AML-193 (cell line): ENCODE data around the gene MCAT.

Experiments used
- DNase-seq, 2 experiments: peaks; one replicate each; lab custom pipeline; 2025; lab: John Stamatoyannopoulos, UW

Gene MCAT

GRCh38 chr22:43173566-43173965 is 30.4 kb upstream of the MCAT start:
- no peak for DNase-seq

DNA sequence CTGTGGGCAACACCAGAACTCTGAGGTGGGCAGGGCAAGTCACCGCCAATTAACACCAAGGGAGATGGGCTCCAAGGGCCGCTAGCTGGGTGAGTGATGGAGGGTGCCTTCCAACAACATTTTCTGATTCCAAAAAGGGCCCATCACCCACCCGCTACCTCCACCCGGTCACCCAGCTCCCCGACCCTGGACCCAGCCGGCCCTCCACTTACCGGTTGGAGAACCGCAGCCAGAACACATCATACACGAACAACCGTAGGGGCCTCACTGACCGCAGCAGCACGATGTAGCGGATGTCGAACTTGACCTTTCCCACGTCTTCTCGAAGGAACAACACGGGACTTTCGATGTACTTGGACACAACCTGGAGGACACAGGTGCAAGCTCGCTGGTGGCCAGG is 29.0 kb upstream of the MCAT start:
- DNase-seq: no peak

GRCh38 chr22:43171607-43172006 is 28.4 kb upstream of the MCAT start:
- DNase-seq: no peak

DNA sequence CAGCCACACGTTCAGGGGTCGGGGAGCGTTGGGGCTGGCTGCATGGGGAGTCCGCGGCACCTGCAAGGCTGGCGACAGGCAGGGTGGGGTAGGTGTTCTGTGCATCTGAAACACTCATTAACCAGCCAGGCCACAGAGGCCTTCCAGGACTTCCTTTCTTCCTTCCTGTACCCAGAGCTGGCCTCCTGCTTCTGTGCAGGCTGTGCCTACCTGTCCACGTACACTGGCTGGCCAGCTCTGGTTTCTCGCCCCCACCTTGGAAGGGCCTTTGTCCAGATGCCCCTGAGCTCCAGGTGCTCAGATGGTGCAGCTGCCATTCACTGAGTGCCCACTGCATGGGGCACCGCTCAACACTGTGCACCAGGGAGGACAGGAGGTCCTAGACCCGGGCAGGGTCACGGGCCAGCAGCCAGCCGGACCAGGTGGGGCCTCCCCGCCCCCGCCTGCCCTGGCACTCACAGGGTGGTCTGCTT is 27.9 kb upstream of the MCAT start:
- no peak for DNase-seq

DNA sequence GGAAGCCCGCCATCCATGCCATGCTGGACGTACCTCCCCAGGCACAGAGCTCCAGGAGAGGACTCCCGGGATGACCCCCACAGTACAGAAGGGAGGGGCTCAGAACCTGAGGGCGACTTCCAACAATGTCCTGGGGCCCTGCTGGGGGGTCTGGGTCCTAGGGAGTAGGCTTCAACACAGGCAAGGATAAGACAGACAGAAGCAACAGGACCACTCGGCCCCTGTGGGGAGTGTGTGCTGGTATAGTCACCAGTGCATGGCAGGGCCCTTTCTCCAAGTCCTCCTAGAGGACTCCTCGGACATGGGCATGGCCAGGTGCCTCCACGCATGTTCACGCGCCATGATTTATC is 26.9 kb upstream of the MCAT start:
- DNase-seq: no peak

DNA sequence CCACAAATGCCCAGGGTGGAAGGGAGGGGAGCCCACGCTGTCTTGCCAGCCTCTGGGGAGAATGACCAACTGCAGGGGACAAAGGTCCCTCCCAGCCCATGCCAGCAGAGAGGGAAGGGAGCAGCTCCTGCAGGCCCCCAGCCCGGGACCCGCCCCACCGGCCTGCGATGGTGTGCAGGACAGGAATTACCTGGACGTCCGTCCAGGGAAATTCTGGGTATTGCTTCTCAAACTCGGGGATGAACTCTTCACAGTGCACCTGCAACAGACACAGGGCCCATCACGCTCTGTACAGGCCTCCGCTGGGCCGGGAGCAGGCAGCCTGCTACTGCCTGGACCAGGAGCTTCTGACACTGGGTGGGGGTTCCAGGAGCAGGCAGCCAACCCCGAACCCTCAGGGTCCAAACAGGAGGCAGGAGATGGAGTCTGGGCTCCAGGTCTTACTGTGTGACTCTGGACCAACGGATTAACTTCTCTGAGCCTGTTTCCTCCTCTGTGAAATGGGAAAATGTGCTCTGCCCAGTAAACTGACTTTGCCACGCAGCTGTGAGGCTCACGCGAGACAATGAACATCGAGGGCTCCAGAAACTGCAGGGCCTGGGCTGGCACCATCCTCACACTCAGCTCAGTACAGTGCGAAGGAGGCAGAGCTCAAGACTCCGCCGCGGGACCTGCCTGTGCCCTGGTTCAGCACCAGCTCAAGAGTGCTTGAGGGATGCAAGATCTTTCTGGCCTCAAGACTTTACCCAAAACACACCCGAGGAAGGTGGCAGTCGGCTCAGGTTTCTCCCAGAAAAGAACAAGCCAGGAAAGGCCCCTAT is 26.3 kb upstream of the MCAT start:
- no peak for DNase-seq

DNA sequence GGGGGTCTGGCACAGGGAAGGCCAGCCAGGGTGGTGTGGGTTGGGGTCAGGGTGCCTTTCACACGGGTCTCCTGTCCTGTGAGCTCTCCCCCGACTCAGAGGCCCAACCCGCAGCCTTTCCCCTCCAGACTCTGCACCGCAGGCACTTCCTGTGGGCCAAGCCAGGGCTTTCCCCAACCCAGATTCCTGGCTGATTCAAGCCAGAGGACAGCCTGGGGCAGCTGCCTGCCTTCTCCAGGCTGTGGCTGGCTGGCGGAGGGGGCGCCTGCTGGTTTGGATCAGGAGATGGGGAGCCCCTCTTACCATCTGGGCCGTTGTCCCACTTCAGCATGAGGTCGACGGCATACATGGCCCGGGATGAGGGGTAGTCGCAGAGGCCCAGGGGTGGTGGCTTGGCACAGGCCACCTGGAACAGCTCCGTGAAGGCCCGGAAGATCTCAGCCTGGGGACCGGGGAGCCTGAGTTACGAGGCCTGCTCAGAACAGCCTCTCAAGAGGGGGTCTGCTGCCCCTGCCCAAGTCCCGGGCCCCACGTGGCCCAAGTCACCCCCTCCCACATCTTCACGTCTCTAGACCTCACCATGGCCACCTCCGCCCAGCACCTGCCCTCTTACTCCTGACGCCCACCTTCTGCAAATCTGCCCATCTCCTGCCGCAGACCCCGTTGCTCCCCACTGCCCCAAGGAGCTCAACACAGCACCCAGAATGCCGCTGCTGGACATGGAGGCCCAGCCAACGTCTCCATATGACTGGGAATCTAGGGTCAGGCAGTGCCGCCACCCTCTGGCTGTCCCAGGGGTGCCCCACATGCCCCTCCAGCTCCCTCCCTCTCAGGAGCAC is 25.5 kb upstream of the MCAT start:
- no peak for DNase-seq

GRCh38 chr22:43167001-43167589 is 23.9 kb upstream of the MCAT start:
- no peak for DNase-seq

DNA sequence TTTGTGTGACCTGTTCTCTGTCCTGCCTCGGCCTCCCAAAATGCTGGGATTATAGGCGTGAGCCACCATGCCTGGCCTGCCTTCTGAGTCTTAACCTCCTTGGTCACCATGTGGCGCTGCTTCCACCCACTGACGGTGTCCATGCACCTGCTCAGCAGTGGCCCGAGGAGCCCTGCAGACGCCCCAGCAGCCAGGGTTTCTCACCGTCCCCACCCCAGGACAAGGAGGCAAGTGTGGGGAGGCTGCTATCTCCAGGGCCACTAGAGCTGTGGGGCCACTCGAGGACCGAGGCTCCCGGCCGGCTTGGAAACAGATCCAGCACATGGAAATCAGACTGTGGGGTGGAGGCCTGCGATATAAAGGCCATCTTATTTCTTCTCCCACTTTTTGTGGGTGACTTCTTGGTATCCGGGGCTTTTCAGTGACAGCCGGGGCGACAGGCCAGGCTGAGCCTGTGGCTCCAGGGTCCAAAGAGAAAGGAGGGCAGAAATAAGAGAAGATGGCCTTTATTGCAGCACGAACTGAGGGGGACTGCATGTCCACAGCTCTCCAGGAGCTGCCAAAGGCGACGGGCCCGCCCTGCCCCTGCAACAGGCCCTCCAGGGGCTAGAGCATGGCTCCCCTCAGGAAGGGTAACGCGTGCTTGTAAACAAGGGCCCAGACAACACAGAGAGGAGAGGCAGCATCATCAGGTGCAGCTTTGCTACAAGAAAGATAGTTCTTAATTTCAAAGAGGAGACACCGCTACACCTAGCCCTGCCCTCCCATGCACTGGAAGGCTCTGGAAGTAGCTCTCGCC is 23.1 kb upstream of the MCAT start:
- no peak for DNase-seq

DNA sequence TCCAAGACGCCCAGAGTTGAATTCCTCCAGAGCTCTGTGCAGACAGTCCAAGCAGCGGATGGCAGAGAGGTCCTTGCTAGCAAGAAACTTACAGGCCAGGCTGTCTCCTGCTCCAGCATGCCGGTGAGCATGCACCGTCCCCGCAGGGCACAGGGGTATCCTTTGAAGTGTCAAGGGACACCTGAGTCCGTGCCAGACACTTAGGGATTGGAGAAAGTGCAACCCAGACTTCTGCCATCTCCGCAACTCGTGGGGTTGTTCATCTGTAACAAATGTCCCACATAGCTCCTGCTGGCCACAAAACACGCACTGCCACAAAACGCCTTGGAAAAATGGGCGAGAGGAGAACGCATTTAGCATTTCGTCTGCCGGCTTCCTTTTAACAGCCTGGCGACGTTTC is 21.4 kb upstream of the MCAT start:
- no peak for DNase-seq

DNA sequence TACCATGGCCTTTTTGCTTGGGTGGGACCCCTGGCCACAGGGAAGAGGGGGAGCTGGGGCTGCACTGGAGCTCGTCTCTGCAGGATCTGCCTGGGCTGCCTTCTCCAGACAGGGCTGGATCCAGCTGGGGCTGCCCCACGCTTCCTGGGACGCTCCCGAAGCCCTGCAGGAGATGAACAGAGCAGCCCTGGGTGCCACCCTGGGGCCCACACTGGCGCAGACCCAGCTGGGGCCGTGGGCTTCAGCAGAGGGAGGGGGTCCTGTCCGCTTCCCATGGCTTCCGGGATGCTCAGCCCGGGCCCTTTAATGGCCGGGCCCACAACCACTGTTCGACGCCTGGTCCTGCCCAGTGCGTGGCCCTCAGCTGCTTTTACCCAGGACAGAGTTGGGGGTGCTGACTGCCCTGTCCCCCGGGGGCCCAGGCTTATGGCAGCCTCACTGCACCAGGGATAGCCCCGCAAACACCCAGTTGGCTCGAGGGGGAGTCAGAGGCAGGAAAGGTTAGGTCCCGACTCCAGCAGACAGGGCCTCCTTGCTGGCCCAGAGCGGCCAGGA is 20.1 kb upstream of the MCAT start:
- no peak for DNase-seq

DNA sequence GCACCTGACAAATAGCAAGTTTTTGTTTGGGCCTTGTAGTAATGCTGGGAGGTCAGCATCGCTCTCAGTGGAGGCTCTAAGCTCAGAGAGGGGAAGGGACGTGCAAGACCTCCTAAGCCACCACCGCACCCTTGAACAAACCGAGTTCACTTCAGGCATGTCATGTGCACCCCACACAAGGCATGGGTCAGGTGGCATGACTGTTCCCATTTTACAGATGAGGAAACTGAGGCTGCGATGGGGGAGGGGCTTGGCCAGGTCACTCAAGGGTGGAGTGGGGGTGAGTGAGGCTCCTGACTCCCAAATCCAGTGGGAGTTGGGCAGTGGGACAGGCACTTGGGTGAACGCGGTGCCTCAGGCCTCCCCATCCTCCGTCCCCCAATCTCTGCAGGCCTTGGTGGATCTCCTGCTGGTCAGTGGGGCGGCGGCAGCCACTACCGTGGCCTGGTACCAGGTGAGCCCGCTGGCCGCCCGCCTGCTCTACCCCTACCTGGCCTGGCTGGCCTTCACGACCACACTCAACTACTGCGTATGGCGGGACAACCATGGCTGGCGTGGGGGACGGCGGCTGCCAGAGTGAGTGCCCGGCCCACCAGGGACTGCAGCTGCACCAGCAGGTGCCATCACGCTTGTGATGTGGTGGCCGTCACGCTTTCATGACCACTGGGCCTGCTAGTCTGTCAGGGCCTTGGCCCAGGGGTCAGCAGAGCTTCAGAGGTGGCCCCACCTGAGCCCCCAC is 19.4 kb upstream of the MCAT start:
- DNase-seq: no peak

DNA sequence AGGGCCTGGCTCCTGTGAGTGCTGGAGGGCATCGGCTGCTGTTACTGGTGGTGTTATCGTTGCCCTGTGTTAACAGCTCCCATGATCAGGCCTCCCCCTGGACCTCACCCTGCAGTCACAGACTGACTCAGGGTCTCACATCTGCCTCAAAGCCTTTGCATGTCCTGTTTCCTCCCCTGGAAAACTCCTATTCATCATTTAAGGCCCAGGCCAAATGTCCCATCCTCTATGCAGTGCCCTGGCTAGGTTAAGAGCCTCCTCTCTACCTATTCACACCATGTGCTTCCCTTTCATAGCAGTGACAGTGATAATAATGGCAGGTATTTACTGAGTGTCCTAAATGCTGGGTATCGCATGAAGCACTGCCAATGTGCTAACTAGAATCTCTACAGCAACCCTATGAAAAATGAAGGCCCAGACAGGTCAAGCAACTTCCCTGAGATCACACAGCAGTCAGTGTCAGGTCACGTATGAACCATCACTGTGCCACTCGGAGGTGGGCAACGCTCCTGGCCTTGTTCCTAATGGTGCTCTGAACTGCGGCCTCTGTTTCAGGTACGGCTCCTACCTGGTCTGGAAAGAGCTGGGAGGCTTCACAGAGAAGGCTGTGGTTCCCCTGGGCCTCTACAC is 17.4 kb upstream of the MCAT start:
- no peak for DNase-seq

GRCh38 chr22:43159484-43160178 is 16.4 kb upstream of the MCAT start:
- DNase-seq: no peak

DNA sequence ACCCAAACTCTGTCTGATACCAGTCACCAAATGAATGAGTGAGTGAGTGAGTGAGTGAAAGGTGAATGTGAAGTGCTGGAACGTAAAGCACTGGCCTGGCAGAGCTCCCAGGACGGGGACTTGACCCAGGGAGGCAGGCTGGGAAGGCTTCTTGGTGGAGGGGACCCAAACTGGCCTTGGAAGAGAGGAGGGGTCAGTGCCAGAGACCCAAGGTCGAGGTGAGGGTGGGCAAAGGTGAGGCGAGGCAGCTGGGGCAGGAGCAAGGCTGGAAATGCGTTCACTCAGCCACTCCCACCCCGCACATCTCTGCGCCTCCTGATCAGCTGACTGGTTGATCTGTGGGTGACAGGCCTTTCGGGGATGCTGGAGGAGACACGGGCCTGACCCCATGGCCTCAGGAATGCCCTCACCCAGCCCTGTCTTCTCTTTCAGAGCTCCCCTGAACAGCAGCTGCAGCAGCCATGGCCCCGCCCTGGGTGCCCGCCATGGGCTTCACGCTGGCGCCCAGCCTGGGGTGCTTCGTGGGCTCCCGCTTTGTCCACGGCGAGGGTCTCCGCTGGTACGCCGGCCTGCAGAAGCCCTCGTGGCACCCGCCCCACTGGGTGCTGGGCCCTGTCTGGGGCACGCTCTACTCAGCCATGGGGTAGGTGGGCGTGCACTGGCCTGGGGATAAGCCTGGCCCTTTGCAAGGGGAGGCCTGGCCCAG is 15.7 kb upstream of the MCAT start:
- no peak for DNase-seq

GRCh38 chr22:43157874-43158546 is 14.8 kb upstream of the MCAT start:
- DNase-seq: no peak

GRCh38 chr22:43156413-43156812 is 13.2 kb upstream of the MCAT start:
- no peak for DNase-seq

GRCh38 chr22:43155789-43156188 is 12.6 kb upstream of the MCAT start:
- no peak for DNase-seq
